NCI-H345 treated with DMSO at 0.1 percent for 48 hours (cell line): ENCODE results near the gene P2RY8.
"Not testable (repeated sequence)": the region's sequence is repeated elsewhere in the genome, so short reads cannot be mapped to it uniquely, and the experiment has no call there.

ENCODE experiments used
- DNase-seq: peaks from one replicate; lab custom pipeline; 2025; ENCODE audit not compliant: unreplicated experiment; lab: John Stamatoyannopoulos, UW

P2RY8 gene

GRCh38 chrX:1488745-1489144 lies 48.2 kb downstream of the P2RY8 start:
- no peak for DNase-seq

- DNase-seq: no peak
Observed at GRCh38 chrX:1488141-1488540, 48.8 kb downstream of the P2RY8 start.

- DNase-seq: no peak
Observed at GRCh38 chrX:1487401-1487800, 49.6 kb downstream of the P2RY8 start.

GRCh38 chrX:1486749-1487361 lies 50.1 kb downstream of the P2RY8 start:
- no peak for DNase-seq

GRCh38 chrX:1486177-1486576 lies 50.8 kb downstream of the P2RY8 start:
- no peak for DNase-seq

- no peak for DNase-seq
Observed at GRCh38 chrX:1485033-1485432, 52.0 kb downstream of the P2RY8 start.

- no peak for DNase-seq
Observed at GRCh38 chrX:1484638-1485019, 52.4 kb downstream of the P2RY8 start.

- no peak for DNase-seq
Observed at GRCh38 chrX:1483843-1484637, 52.9 kb downstream of the P2RY8 start.

- not testable (repeated sequence) for DNase-seq
Observed at GRCh38 chrX:1482530-1482928, 54.5 kb downstream of the P2RY8 start.

GRCh38 chrX:1481636-1482529 lies 55.1 kb downstream of the P2RY8 start:
- no peak for DNase-seq

GRCh38 chrX:1480082-1480785 lies 56.8 kb downstream of the P2RY8 start:
- DNase-seq: no peak

GRCh38 chrX:1477801-1478458 lies 59.1 kb downstream of the P2RY8 start:
- no peak for DNase-seq

GRCh38 chrX:1477229-1477628 lies 59.8 kb downstream of the P2RY8 start:
- DNase-seq: no peak

- no peak for DNase-seq
Observed at GRCh38 chrX:1476682-1477081, 60.3 kb downstream of the P2RY8 start.

GRCh38 chrX:1475881-1476280 lies 61.1 kb downstream of the P2RY8 start:
- no peak for DNase-seq

- DNase-seq: no peak
Observed at GRCh38 chrX:1475481-1475880, 61.5 kb downstream of the P2RY8 start.

- DNase-seq: not testable (repeated sequence)
Observed at GRCh38 chrX:1474593-1474992, 62.4 kb downstream of the P2RY8 start.

- no peak for DNase-seq
Observed at GRCh38 chrX:1472975-1473374, 64.0 kb downstream of the P2RY8 start.

GRCh38 chrX:1468250-1468772 lies 68.7 kb downstream of the P2RY8 start:
- DNase-seq: no peak

- DNase-seq: no peak
Observed at GRCh38 chrX:1466971-1467561, 69.9 kb downstream of the P2RY8 start.
